LNCaP clone FGC (cell line): ENCODE results near the gene OXLD1.
A peak's percentile ranks its signal among the peaks of the same experiment; 100 is the strongest.

Source experiments
- DNase-seq: peaks from one replicate; pipeline ENCODE4 v3.0.0-alpha.2; 2011; ENCODE audit warnings: low read depth
- H3K4me3 ChIP-seq: 2 replicates; pipeline ENCODE4 v1.5.1; 2011; ENCODE audit warnings: mild to moderate bottlenecking, low read depth, low read length, control low read depth
- CTCF ChIP-seq: IDR thresholded peaks from 2 replicates; pipeline ENCODE4 v1.5.1; 2012; ENCODE audit warnings: mild to moderate bottlenecking; ENCODE audit not compliant: control insufficient read depth, insufficient read depth; ENCODE audit errors: extremely low read depth

Gene OXLD1

GRCh38 chr17:81701288-81702071, 35.1 kb upstream of the OXLD1 start:
- no peak for DNase-seq
- H3K4me3 ChIP-seq, result peak overlapping the region; percentile 97
- no peak for TF ChIP-seq CTCF

GRCh38 chr17:81700353-81701287, 34.2 kb upstream of the OXLD1 start:
- no peak overlapping the region for H3K4me3 ChIP-seq
- no peak for TF ChIP-seq CTCF
- no peak for DNase-seq

- no peak for DNase-seq
- no peak overlapping the region for H3K4me3 ChIP-seq
- no peak for TF ChIP-seq CTCF
Measured at GRCh38 chr17:81697261-81698044, 31.0 kb upstream of the OXLD1 start.

GRCh38 chr17:81696218-81696941, 30.0 kb upstream of the OXLD1 start:
- DNase-seq, result no peak
- no peak for TF ChIP-seq CTCF
- H3K4me3 ChIP-seq, result no peak overlapping the region

GRCh38 chr17:81695801-81696200, 29.4 kb upstream of the OXLD1 start:
- no peak overlapping the region for H3K4me3 ChIP-seq
- DNase-seq, result no peak
- no peak for TF ChIP-seq CTCF

- no peak for DNase-seq
- TF ChIP-seq CTCF, result no peak
Measured at GRCh38 chr17:81695211-81695610, 28.8 kb upstream of the OXLD1 start.

More at GRCh38 chr17:81695211-81695610, 28.8 kb upstream of the OXLD1 start:
- no peak overlapping the region for H3K4me3 ChIP-seq
